ENCODE results near the gene BICRA.
"Not testable (repeated sequence)": the region's sequence is repeated elsewhere in the genome, so short reads cannot be mapped to it uniquely, and the experiment has no call there.

Gene BICRA

GRCh38 chr19:47711652-47712242 lies 102.8 kb downstream of the BICRA start:
- Histone ChIP-seq H3K4me1 (no peaks in the 10 kb centered on the region), H3K36me3 (ENCODE audit: control insufficient read depth, insufficient read depth, low read length) (no peaks in the 10 kb centered on the region), H3K79me2 (no peaks in the 10 kb centered on the region), H3K9ac (no peak overlapping the region), H3K4me3 (ENCODE audit: low read depth, low read length) (no peak overlapping the region), H2AFZ (no peak overlapping the region), H3K4me2 (ENCODE audit: low read length) (no peak overlapping the region), H3K27ac (no peak overlapping the region), H3K27me3 (ENCODE audit: control insufficient read depth, insufficient read depth, low read length) (no peaks in the 10 kb centered on the region), H3K9me3 (ENCODE audit: control insufficient read depth, low read length) (no peaks in the 10 kb centered on the region)
- TF ChIP-seq, protein P1, sequence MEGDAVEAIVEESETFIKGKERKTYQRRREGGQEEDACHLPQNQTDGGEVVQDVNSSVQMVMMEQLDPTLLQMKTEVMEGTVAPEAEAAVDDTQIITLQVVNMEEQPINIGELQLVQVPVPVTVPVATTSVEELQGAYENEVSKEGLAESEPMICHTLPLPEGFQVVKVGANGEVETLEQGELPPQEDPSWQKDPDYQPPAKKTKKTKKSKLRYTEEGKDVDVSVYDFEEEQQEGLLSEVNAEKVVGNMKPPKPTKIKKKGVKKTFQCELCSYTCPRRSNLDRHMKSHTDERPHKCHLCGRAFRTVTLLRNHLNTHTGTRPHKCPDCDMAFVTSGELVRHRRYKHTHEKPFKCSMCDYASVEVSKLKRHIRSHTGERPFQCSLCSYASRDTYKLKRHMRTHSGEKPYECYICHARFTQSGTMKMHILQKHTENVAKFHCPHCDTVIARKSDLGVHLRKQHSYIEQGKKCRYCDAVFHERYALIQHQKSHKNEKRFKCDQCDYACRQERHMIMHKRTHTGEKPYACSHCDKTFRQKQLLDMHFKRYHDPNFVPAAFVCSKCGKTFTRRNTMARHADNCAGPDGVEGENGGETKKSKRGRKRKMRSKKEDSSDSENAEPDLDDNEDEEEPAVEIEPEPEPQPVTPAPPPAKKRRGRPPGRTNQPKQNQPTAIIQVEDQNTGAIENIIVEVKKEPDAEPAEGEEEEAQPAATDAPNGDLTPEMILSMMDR (IDR thresholded peaks at IDR 0.05) = no peak

GRCh38 chr19:47713046-47714021 lies 104.4 kb downstream of the BICRA start, which contains the start of gene EHD2:
Gene EHD2, plus strand, starts transcription at chr19:47713422. Its CDS starts 3,191 bp downstream, at chr19:47716613.
- TF ChIP-seq, protein P1 (IDR thresholded peaks at IDR 0.05) = peak; percentile 84
- Histone ChIP-seq H3K4me3 (ENCODE audit: low read depth, low read length) (no peak within 1 kb of the TSS), H3K27ac (no peak within 1 kb of the TSS), H3K4me1 (no peaks in the 10 kb centered on the region), H3K79me2 (no peaks in the 10 kb centered on the region), H3K27me3 (ENCODE audit: control insufficient read depth, insufficient read depth, low read length) (no peaks in the 10 kb centered on the region), H2AFZ (peak within 1 kb of the TSS; percentile 74), H3K9me3 (ENCODE audit: control insufficient read depth, low read length) (no peaks in the 10 kb centered on the region), H3K4me2 (ENCODE audit: low read length) (peak within 1 kb of the TSS; percentile 22), H3K9ac (no peak within 1 kb of the TSS), H3K36me3 (ENCODE audit: control insufficient read depth, insufficient read depth, low read length) (no peaks in the 10 kb centered on the region)

- H3K9me3 ChIP-seq (ENCODE audit: control insufficient read depth, low read length) = no peaks in the 10 kb centered on the region
- no peak overlapping the region for H3K27ac ChIP-seq
- no peaks in the 10 kb centered on the region for H3K79me2 ChIP-seq
- H3K27me3 ChIP-seq (ENCODE audit: control insufficient read depth, insufficient read depth, low read length) = no peaks in the 10 kb centered on the region
- H3K9ac ChIP-seq = no peak overlapping the region
- H3K4me2 ChIP-seq (ENCODE audit: low read length) = no peak overlapping the region
- H3K4me3 ChIP-seq (ENCODE audit: low read depth, low read length) = no peak overlapping the region
- no peaks in the 10 kb centered on the region for H3K36me3 ChIP-seq (ENCODE audit: control insufficient read depth, insufficient read depth, low read length)
- H3K4me1 ChIP-seq = no peaks in the 10 kb centered on the region
- TF ChIP-seq, protein P1 (IDR thresholded peaks at IDR 0.05) = no peak
- H2AFZ ChIP-seq = no peak overlapping the region
These were observed 105.4 kb downstream of the BICRA start for GRCh38 chr19:47714339-47714738.

- H3K9me3 ChIP-seq (ENCODE audit: control insufficient read depth, low read length); H3K27ac ChIP-seq; H3K4me3 ChIP-seq (ENCODE audit: low read depth, low read length): not testable (repeated sequence)
These were observed 105.9 kb downstream of the BICRA start for GRCh38 chr19:47714855-47715254.

DNA sequence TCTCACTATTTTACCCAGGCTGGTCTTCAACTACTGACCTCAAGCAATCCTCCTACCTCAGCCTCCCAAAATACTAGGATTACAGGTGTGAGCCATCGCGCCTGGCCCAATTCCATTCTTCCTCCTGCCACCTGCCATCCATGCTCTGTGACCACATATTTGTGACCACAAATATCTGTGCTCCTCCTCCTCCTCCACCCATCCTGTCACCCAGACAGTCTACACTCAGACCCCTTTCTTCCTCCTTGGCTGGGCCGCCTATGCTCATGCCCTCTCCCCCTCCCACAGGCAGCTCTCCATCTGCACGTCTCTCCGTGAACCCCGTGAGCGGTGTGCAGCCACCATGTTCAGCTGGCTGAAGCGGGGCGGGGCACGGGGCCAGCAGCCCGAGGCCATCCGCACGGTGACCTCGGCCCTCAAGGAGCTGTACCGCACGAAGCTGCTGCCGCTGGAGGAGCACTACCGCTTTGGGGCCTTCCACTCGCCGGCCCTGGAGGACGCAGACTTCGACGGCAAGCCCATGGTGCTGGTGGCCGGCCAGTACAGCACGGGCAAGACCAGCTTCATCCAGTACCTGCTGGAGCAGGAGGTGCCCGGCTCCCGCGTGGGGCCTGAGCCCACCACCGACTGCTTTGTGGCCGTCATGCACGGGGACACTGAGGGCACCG lies 107.5 kb downstream of the BICRA start:
- no peaks in the 10 kb centered on the region for H3K27me3 ChIP-seq (ENCODE audit: control insufficient read depth, insufficient read depth, low read length)
- no peaks in the 10 kb centered on the region for H3K36me3 ChIP-seq (ENCODE audit: control insufficient read depth, insufficient read depth, low read length)
- no peak overlapping the region for H3K9ac ChIP-seq
- no peak overlapping the region for H2AFZ ChIP-seq
- H3K4me3 ChIP-seq (ENCODE audit: low read depth, low read length) = no peak overlapping the region
- H3K79me2 ChIP-seq = no peaks in the 10 kb centered on the region
- no peak overlapping the region for H3K4me2 ChIP-seq (ENCODE audit: low read length)
- no peaks in the 10 kb centered on the region for H3K4me1 ChIP-seq
- H3K9me3 ChIP-seq (ENCODE audit: control insufficient read depth, low read length) = no peaks in the 10 kb centered on the region
- H3K27ac ChIP-seq = no peak overlapping the region
- TF ChIP-seq, protein P1 (IDR thresholded peaks at IDR 0.05) = no peak

More at GRCh38 chr19:47714855-47715254, 105.9 kb downstream of the BICRA start:
- H2AFZ ChIP-seq; H3K36me3 ChIP-seq (ENCODE audit: control insufficient read depth, insufficient read depth, low read length); H3K4me1 ChIP-seq; H3K79me2 ChIP-seq; H3K27me3 ChIP-seq (ENCODE audit: control insufficient read depth, insufficient read depth, low read length); H3K9ac ChIP-seq; H3K4me2 ChIP-seq (ENCODE audit: low read length): not testable (repeated sequence)

- not testable (repeated sequence) for H3K4me2 ChIP-seq (ENCODE audit: low read length); H3K9ac ChIP-seq; H3K9me3 ChIP-seq (ENCODE audit: control insufficient read depth, low read length); H2AFZ ChIP-seq; H3K36me3 ChIP-seq (ENCODE audit: control insufficient read depth, insufficient read depth, low read length); H3K27ac ChIP-seq; H3K4me3 ChIP-seq (ENCODE audit: low read depth, low read length); H3K4me1 ChIP-seq; H3K27me3 ChIP-seq (ENCODE audit: control insufficient read depth, insufficient read depth, low read length); H3K79me2 ChIP-seq
These were observed 109.6 kb downstream of the BICRA start for GRCh38 chr19:47718415-47719046.
